Myocyte (in vitro differentiated cells): ENCODE data around the gene KIN. TPM values are rescaled to one million over a fixed set of nuclear protein-coding genes. Genes with fewer than 3 reads are reported as not detected.
"Not testable (repeated sequence)": the region's sequence is repeated elsewhere in the genome, so short reads cannot be mapped to it uniquely, and the experiment has no call there.

Source experiments
- DNase-seq: peaks from one replicate; pipeline ENCODE4 v3.0.0-alpha.2; 2012; ENCODE audit warnings: low read depth
- polyA plus RNA-seq: library from polyadenylated mRNA; unstranded; fragments of >200 nt; gene quantifications from one replicate; pipeline ENCODE4 v1.2.1, GENCODE V29; 2012; ENCODE audit warnings: missing spikeins
- total RNA-seq: library from RNA; depleted of rRNA; stranded (reverse); fragments of >200 nt; gene quantifications from 2 replicates; pipeline ENCODE4 v1.2.3, GENCODE V29; 2014

Gene KIN, protein sequence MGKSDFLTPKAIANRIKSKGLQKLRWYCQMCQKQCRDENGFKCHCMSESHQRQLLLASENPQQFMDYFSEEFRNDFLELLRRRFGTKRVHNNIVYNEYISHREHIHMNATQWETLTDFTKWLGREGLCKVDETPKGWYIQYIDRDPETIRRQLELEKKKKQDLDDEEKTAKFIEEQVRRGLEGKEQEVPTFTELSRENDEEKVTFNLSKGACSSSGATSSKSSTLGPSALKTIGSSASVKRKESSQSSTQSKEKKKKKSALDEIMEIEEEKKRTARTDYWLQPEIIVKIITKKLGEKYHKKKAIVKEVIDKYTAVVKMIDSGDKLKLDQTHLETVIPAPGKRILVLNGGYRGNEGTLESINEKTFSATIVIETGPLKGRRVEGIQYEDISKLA
- 8.2 and 8.6 TPM in 2 replicates for total RNA-seq
- polyA plus RNA-seq, result 4.8 TPM

- DNase-seq, result peak; percentile 98
Observed at GRCh38 chr10:7787857-7788638, at the start of gene KIN, which contains the start of gene ATP5F1C. KIN (minus strand) TSS chr10:7787993; CDS start chr10:7787933, 60 bp downstream. ATP5F1C (plus strand) TSS chr10:7788177; CDS start chr10:7788208, 31 bp downstream.

DNA sequence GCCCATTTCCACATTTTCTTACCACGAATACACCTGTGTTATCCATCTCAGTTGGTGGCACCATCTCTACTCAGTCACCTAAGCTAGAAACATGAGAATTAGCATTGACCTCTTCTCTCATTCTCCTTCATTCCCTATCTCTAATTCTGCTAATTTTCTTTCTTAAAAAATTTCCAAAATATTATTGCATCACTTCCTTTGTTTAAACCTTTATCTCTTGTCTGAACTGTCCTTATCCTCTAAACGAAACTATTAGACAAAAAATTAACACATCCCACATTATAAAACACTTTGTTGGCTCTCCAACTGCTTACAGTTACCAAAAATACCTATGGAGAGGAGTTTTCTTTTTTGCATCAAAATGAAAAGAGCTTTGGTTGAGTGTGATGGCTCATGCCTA lies 48.8 kb upstream of the KIN start:
- no peak for DNase-seq

- no peak for DNase-seq
Observed at GRCh38 chr10:7834262-7834661, 46.5 kb upstream of the KIN start.

- no peak for DNase-seq
Observed at GRCh38 chr10:7833210-7833609, 45.4 kb upstream of the KIN start.

DNA sequence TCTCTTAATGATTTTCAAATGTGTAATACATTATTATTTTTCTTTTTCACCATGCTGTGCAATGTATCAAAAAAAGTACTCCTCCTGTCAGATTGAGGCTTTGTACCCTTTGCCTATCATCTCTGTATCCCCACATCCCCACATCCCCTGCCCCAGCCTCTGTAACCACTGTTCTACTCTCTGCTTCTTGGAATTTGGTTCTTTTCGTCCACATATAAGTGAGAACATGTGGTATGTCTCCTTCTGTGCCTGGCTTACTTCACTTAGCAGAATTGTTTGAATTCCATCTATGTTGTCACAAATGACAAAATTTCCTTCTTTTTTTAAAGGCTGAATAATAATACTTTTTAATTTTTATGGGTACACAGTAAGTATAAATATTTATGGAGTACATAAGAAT lies 44.3 kb upstream of the KIN start:
- no peak for DNase-seq

- DNase-seq, result no peak
Observed at GRCh38 chr10:7829289-7829834, 41.6 kb upstream of the KIN start.

DNA sequence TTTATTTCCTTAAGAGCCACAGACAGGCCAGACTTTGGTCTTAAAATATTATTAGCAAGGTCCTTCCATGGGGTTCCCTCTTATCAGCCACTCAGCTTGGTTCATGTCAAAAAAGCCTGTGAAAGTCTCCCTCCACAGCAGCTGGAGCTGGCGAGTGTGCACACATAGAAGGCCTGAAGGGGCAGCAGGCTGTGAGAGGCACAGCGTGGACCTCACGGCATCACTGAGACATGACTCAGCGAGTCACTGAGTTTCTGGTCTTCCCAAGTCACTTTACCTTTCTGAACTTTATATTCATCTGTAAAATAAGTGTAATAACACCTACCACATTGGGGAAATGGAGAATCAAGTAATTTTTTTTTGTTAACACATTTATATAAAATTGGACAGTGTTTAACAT lies 39.2 kb upstream of the KIN start:
- DNase-seq, result peak; percentile 55

GRCh38 chr10:7824251-7824650 lies 36.5 kb upstream of the KIN start:
- no peak for DNase-seq

DNA sequence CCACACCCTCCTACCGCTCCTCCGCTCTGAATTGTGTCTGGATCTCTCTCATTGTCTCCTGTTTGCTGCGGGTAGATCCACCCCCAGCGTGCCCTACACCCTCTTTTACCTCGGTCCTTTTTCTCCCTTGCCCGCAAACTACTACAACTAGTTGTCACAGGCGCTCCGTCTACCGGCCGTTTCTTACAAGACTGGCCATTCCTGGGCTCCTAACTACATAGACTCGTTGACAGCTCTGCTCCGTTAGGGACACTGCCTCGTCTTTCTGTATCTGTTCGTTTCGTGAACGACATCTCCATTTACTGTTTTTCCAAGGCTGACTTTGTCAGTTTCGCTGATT lies 31.3 kb upstream of the KIN start:
- DNase-seq, result peak; percentile 65

DNA sequence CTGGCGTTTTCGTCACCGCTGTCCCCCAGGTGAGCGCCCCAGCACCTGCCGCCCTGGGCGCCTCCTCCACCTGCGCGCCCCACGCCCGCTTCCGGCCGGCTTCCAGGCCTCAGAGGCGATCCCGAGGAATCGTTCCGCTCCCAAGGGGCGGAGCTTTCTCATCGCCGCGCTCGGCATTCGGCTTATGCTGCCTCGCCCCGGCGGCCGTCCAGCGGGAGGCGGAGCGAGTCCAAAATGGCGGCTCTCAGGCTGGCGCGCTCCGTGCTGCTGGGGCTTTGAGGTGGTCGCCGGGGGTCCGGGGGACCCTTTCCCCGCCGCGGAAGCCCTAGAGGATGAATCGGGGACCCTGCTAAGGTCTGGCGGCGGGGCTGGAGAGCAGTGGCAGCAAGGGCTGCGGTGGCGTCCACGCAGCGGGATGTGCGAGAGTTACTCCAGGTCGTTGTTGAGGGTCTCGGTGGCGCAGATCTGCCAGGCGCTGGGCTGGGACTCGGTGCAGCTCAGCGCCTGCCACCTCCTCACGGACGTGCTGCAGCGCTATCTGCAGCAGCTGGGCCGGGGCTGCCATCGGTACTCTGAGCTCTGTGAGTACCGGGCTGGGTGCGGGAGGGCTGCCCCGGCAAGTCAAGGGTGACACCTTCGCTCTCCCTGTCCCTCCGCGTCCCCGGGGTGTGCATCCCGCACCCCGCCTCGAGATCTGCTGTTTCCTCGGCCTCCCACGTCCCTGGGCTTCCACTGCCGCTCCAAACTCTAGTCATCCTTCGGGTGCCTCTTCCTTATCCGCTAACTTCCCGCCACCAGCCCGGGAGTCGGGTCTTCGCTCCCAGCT lies 30.7 kb upstream of the KIN start, which contains the start of gene TAF3:
TSS of gene TAF3 (plus strand) at position 211 of the 826 bp plus-strand sequence. CDS start at position 416, 205 bp downstream.
- DNase-seq, result peak; percentile 91

GRCh38 chr10:7817984-7818294 lies 30.1 kb upstream of the KIN start:
- no peak for DNase-seq

GRCh38 chr10:7817576-7817975 lies 29.8 kb upstream of the KIN start:
- no peak for DNase-seq

- DNase-seq, result no peak
Observed at GRCh38 chr10:7813481-7813880, 25.7 kb upstream of the KIN start.

DNA sequence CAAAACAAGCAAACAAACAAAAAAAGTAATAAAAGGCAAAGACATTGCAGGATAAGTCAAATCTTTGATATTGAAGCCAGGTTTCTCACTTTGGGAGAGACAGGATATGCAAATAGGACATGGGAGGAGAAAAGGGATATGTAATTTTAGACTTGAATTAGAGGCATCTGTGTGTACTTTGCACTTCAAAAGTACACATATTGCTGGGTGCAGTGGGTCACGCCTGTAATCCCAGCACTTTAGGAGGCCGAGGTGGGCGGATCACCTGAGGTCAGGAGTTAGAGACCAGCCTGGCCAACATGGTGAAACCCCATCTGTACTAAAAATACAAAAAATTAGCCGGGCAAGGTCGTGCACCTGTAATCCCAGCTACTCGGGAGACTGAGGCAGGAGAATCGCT lies 23.9 kb upstream of the KIN start:
- not testable (repeated sequence) for DNase-seq

- DNase-seq, result no peak
Observed at GRCh38 chr10:7811000-7811399, 23.2 kb upstream of the KIN start.

GRCh38 chr10:7810443-7810842 lies 22.6 kb upstream of the KIN start:
- no peak for DNase-seq

- DNase-seq, result no peak
Observed at GRCh38 chr10:7808686-7809267, 21.0 kb upstream of the KIN start.

DNA sequence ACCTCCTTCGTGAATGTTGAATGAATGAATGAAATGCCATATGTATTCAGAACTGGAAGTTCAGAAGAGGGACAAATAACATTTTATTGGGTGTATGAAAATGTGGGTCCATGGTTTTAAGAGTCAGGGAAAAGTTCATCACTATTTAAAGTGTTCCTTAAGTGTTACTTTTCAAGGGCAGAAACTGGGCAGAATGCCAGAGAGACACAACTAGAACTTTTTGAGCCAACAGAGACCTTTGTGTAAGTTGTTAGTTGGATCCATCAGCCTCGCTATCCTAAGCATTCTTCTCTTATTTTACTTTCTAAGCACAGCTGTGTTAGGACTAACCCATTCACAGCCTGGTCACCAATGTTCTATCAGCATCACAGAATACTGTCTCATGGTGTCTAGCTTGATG lies 16.9 kb upstream of the KIN start:
- no peak for DNase-seq

DNA sequence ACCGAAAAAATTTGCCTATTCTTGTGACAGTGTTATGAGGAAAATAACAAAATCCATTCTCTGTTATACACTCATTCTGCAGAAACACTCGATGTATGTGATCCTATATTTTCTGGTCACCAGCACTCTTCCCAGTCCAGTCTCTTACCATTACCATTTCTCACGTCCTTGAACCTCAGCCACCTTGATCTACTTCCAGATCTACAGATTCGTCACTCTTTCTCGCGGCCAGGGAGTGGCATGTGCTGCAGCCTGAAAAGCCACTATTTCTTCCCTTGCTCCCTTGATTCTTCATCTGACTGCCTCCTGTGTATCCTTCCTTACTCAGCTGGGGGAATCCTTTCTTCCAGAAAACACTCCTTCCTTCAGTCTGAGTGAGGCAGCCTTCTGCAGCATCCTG lies 16.4 kb upstream of the KIN start:
- DNase-seq, result no peak

GRCh38 chr10:7802606-7803005 lies 14.8 kb upstream of the KIN start:
- DNase-seq, result no peak

GRCh38 chr10:7797582-7797981 lies 9.8 kb upstream of the KIN start:
- peak; percentile 95 for DNase-seq
